ENCODE data around the gene DOK1.
A peak's percentile ranks its signal among the peaks of the same experiment; 100 is the strongest.
"Not testable (repeated sequence)": the region's sequence is repeated elsewhere in the genome, so short reads cannot be mapped to it uniquely, and the experiment has no call there.

Gene DOK1

GRCh38 chr2:74548900-74549826 is 5.4 kb upstream of the DOK1 start:
- peak; percentile 48 for DNase-seq (ENCODE audit: low spot score)

GRCh38 chr2:74550231-74550630 is 4.3 kb upstream of the DOK1 start:
- DNase-seq (ENCODE audit: low spot score) = no peak

GRCh38 chr2:74551530-74551929 is 3.0 kb upstream of the DOK1 start:
- no peak for DNase-seq (ENCODE audit: low spot score)

- no peak for DNase-seq (ENCODE audit: low spot score)
Observed at GRCh38 chr2:74551942-74552913, 2.3 kb upstream of the DOK1 start.

- no peak for DNase-seq (ENCODE audit: low spot score)
Observed at GRCh38 chr2:74552914-74553811, 1.4 kb upstream of the DOK1 start.

GRCh38 chr2:74554820-74555531 is 456 bp downstream of the DOK1 start:
- DNase-seq (ENCODE audit: low spot score) = peak; percentile 64

- DNase-seq (ENCODE audit: low spot score) = no peak
Observed at GRCh38 chr2:74555610-74556103, 1.1 kb downstream of the DOK1 start.

GRCh38 chr2:74556159-74556558 is 1.6 kb downstream of the DOK1 start:
- DNase-seq (ENCODE audit: low spot score) = no peak

- no peak for DNase-seq (ENCODE audit: low spot score)
Observed at GRCh38 chr2:74556831-74557370, 2.4 kb downstream of the DOK1 start.

GRCh38 chr2:74558284-74559230 is 4.0 kb downstream of the DOK1 start:
- no peak for DNase-seq (ENCODE audit: low spot score)

- no peak for DNase-seq (ENCODE audit: low spot score)
Observed at GRCh38 chr2:74559912-74560311, 5.4 kb downstream of the DOK1 start.

GRCh38 chr2:74560591-74560990 is 6.1 kb downstream of the DOK1 start:
- no peak for DNase-seq (ENCODE audit: low spot score)

- not testable (repeated sequence) for DNase-seq (ENCODE audit: low spot score)
Observed at GRCh38 chr2:74561022-74561421, 6.5 kb downstream of the DOK1 start.

- no peak for DNase-seq (ENCODE audit: low spot score)
Observed at GRCh38 chr2:74562126-74562775, 7.7 kb downstream of the DOK1 start.

- no peak for DNase-seq (ENCODE audit: low spot score)
Observed at GRCh38 chr2:74564222-74564621, 9.7 kb downstream of the DOK1 start.

- DNase-seq (ENCODE audit: low spot score) = no peak
Observed at GRCh38 chr2:74566076-74566753, 11.7 kb downstream of the DOK1 start.

- DNase-seq (ENCODE audit: low spot score) = no peak
Observed at GRCh38 chr2:74566754-74567085, 12.2 kb downstream of the DOK1 start.

- no peak for DNase-seq (ENCODE audit: low spot score)
Observed at GRCh38 chr2:74567881-74568280, 13.4 kb downstream of the DOK1 start.
